Osteoblast (primary cell): ENCODE results near the gene PDGFA. TPM values are rescaled to one million over a fixed set of nuclear protein-coding genes. Genes with fewer than 3 reads are reported as not detected.

ENCODE experiments used
- DNase-seq: peaks from one replicate; pipeline ENCODE4 v3.0.0; 2011; ENCODE audit warnings: low spot score, mixed read lengths; ENCODE audit not compliant: insufficient read length; ENCODE audit errors: missing footprints
- H2AFZ ChIP-seq: 2 replicates; pipeline ENCODE4 v1.6.0; 2011; ENCODE audit warnings: mild to moderate bottlenecking, low read length
- H3K27ac ChIP-seq: 2 replicates; pipeline ENCODE4 v1.5.1; 2011; ENCODE audit warnings: mild to moderate bottlenecking, low read depth, low read length, moderate library complexity
- H3K27me3 ChIP-seq: 2 replicates; pipeline ENCODE4 v1.6.0; 2012; ENCODE audit warnings: mild to moderate bottlenecking, control low read depth, inconsistent platforms, low read length, moderate library complexity; ENCODE audit not compliant: insufficient read depth
- H3K36me3 ChIP-seq: 2 replicates; pipeline ENCODE4 v1.5.1; 2011; ENCODE audit warnings: mild to moderate bottlenecking, low read length, control low read depth, moderate library complexity; ENCODE audit not compliant: insufficient read depth
- H3K4me1 ChIP-seq: 2 replicates; pipeline ENCODE4 v1.5.1; 2011; ENCODE audit warnings: mild to moderate bottlenecking, low read length, control low read depth, moderate library complexity; ENCODE audit not compliant: insufficient read depth
- H3K4me2 ChIP-seq: 2 replicates; pipeline ENCODE4 v1.6.0; 2011; ENCODE audit warnings: mild to moderate bottlenecking, low read length; ENCODE audit not compliant: insufficient read depth
- H3K4me3 ChIP-seq: fragments of 200-600 bp; sonication (generic); 3 replicates; pipeline ENCODE4 v1.5.1; 2012; ENCODE audit warnings: mild to moderate bottlenecking, low read length, inconsistent platforms; ENCODE audit not compliant: insufficient read depth
- H3K79me2 ChIP-seq: 2 replicates; pipeline ENCODE4 v1.6.0; 2012; ENCODE audit warnings: mild to moderate bottlenecking, low read length, control low read depth, inconsistent platforms; ENCODE audit not compliant: insufficient read depth
- H3K9me3 ChIP-seq: 2 replicates; pipeline ENCODE4 v1.5.1; 2011; ENCODE audit warnings: low read depth, low read length, control low read depth
- H4K20me1 ChIP-seq: 2 replicates; pipeline ENCODE4 v1.6.0; 2012; ENCODE audit warnings: mild to moderate bottlenecking, low read length, control low read depth; ENCODE audit not compliant: insufficient read depth
- total RNA-seq: library from RNA; depleted of rRNA; stranded (reverse); fragments of >200 nt; gene quantifications from 2 replicates; pipeline ENCODE4 v1.2.3, GENCODE V29; 2012
- TF ChIP-seq, protein P1 (sequence below): IDR thresholded peaks from 2 replicates; pipeline ENCODE4 v1.5.1; 2011; ENCODE audit warnings: mild to moderate bottlenecking, low read depth, low read length, moderate library complexity; ENCODE audit errors: extremely low read depth

PDGFA gene
- total RNA-seq, 1 donor = 32.6 TPM

DNA sequence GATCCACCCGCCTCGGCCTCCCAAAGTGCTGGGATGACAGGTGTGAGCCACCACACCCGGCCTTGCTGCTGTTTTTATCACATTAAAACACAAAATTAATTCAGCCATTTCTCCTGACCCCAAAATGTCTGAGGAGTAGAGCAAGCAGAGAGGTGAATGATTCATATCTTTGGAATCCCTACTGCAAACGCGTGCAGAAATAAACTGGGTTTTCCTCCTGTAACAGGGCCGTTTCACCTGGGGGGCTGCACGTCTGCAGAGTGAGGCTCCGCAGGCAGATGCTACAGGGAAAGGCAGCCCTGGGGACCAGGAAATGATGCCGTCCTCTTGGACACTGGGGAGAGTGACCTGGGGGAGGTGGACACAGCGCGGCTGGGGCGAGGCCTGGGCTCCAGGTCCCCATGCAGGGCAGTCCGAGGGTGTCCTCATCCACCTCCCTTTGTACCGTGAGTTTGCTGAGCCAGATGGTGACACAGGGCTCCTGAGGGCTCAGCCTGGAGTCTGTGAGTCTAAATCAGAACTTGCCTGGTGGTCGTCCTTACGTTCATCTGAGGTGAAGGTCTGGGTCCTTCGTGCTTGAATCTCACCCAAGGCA lies 41.9 kb downstream of the PDGFA start:
- Histone ChIP-seq H3K27ac (no peak overlapping the region), H3K4me1 (no peaks in the 10 kb centered on the region), H3K36me3 (no peaks in the 10 kb centered on the region), H3K9me3 (no peaks in the 10 kb centered on the region), H4K20me1 (no peaks in the 10 kb centered on the region), H2AFZ (no peak overlapping the region), H3K79me2 (no peaks in the 10 kb centered on the region), H3K27me3 (peaks cover 4% of the 10 kb centered on the region), H3K4me2 (no peak overlapping the region), H3K4me3 (no peak overlapping the region)
- TF ChIP-seq, protein P1, sequence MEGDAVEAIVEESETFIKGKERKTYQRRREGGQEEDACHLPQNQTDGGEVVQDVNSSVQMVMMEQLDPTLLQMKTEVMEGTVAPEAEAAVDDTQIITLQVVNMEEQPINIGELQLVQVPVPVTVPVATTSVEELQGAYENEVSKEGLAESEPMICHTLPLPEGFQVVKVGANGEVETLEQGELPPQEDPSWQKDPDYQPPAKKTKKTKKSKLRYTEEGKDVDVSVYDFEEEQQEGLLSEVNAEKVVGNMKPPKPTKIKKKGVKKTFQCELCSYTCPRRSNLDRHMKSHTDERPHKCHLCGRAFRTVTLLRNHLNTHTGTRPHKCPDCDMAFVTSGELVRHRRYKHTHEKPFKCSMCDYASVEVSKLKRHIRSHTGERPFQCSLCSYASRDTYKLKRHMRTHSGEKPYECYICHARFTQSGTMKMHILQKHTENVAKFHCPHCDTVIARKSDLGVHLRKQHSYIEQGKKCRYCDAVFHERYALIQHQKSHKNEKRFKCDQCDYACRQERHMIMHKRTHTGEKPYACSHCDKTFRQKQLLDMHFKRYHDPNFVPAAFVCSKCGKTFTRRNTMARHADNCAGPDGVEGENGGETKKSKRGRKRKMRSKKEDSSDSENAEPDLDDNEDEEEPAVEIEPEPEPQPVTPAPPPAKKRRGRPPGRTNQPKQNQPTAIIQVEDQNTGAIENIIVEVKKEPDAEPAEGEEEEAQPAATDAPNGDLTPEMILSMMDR = no peak
- DNase-seq = no peak

GRCh38 chr7:476736-477360 lies 42.8 kb downstream of the PDGFA start:
- TF ChIP-seq, protein P1 = no peak
- Histone ChIP-seq H3K4me2 (no peak overlapping the region), H2AFZ (no peak overlapping the region), H3K4me1 (peaks cover 6% of the 10 kb centered on the region), H3K9me3 (no peaks in the 10 kb centered on the region), H3K36me3 (no peaks in the 10 kb centered on the region), H3K27me3 (peaks cover 4% of the 10 kb centered on the region), H4K20me1 (no peaks in the 10 kb centered on the region), H3K79me2 (no peaks in the 10 kb centered on the region), H3K27ac (no peak overlapping the region), H3K4me3 (no peak overlapping the region)
- DNase-seq = no peak

GRCh38 chr7:475951-476441 lies 43.6 kb downstream of the PDGFA start:
- no peak overlapping the region for H3K4me2 ChIP-seq
- TF ChIP-seq, protein P1 = no peak
- no peak for DNase-seq
- H3K4me1 ChIP-seq = peaks cover 13% of the 10 kb centered on the region
- peaks cover 4% of the 10 kb centered on the region for H3K27me3 ChIP-seq
- no peak overlapping the region for H3K4me3 ChIP-seq
- H3K27ac ChIP-seq = no peak overlapping the region
- no peaks in the 10 kb centered on the region for H3K79me2 ChIP-seq
- no peak overlapping the region for H2AFZ ChIP-seq
- H3K9me3 ChIP-seq = no peaks in the 10 kb centered on the region
- no peaks in the 10 kb centered on the region for H3K36me3 ChIP-seq
- no peaks in the 10 kb centered on the region for H4K20me1 ChIP-seq

GRCh38 chr7:475425-475728 lies 44.3 kb downstream of the PDGFA start:
- DNase-seq = no peak
- Histone ChIP-seq H3K27ac (no peak overlapping the region), H3K36me3 (no peaks in the 10 kb centered on the region), H3K4me2 (no peak overlapping the region), H3K27me3 (peaks cover 4% of the 10 kb centered on the region), H3K9me3 (no peaks in the 10 kb centered on the region), H2AFZ (no peak overlapping the region), H3K79me2 (no peaks in the 10 kb centered on the region), H4K20me1 (no peaks in the 10 kb centered on the region), H3K4me3 (no peak overlapping the region), H3K4me1 (peaks cover 13% of the 10 kb centered on the region)
- TF ChIP-seq, protein P1 = no peak
